ENCODE measurements around the gene SETBP1.

Gene SETBP1

GRCh38 chr18:44957025-44957424 lies 276.3 kb downstream of the SETBP1 start:
- DNase-seq (ENCODE audit: extremely low read depth in 1 of 2, low read depth in 1 of 2) = no peak

- no peak for DNase-seq (ENCODE audit: extremely low read depth in 1 of 2, low read depth in 1 of 2)
Observed at GRCh38 chr18:44957461-44957860, 276.8 kb downstream of the SETBP1 start.

- DNase-seq (ENCODE audit: extremely low read depth in 1 of 2, low read depth in 1 of 2) = no peak
Observed at GRCh38 chr18:44958040-44958439, 277.4 kb downstream of the SETBP1 start.

- no peak for DNase-seq (ENCODE audit: extremely low read depth in 1 of 2, low read depth in 1 of 2)
Observed at GRCh38 chr18:44958455-44958854, 277.8 kb downstream of the SETBP1 start.

GRCh38 chr18:44959013-44959412 lies 278.3 kb downstream of the SETBP1 start:
- no peak for DNase-seq (ENCODE audit: extremely low read depth in 1 of 2, low read depth in 1 of 2)

GRCh38 chr18:44960580-44960979 lies 279.9 kb downstream of the SETBP1 start:
- DNase-seq (ENCODE audit: extremely low read depth in 1 of 2, low read depth in 1 of 2) = no peak

GRCh38 chr18:44961288-44961995 lies 280.8 kb downstream of the SETBP1 start:
- DNase-seq (ENCODE audit: extremely low read depth in 1 of 2, low read depth in 1 of 2) = no peak

- no peak for DNase-seq (ENCODE audit: extremely low read depth in 1 of 2, low read depth in 1 of 2)
Observed at GRCh38 chr18:44967599-44967998, 286.9 kb downstream of the SETBP1 start.

- no peak for DNase-seq (ENCODE audit: extremely low read depth in 1 of 2, low read depth in 1 of 2)
Observed at GRCh38 chr18:44968336-44968735, 287.6 kb downstream of the SETBP1 start.

- no peak for DNase-seq (ENCODE audit: extremely low read depth in 1 of 2, low read depth in 1 of 2)
Observed at GRCh38 chr18:44969214-44969795, 288.6 kb downstream of the SETBP1 start.

- no peak for DNase-seq (ENCODE audit: extremely low read depth in 1 of 2, low read depth in 1 of 2)
Observed at GRCh38 chr18:44973282-44973681, 292.6 kb downstream of the SETBP1 start.

- no peak for DNase-seq (ENCODE audit: extremely low read depth in 1 of 2, low read depth in 1 of 2)
Observed at GRCh38 chr18:44974174-44974573, 293.5 kb downstream of the SETBP1 start.

GRCh38 chr18:44977856-44978255 lies 297.2 kb downstream of the SETBP1 start:
- DNase-seq (ENCODE audit: extremely low read depth in 1 of 2, low read depth in 1 of 2) = no peak

GRCh38 chr18:44979748-44980147 lies 299.1 kb downstream of the SETBP1 start:
- DNase-seq (ENCODE audit: extremely low read depth in 1 of 2, low read depth in 1 of 2) = no peak

- DNase-seq (ENCODE audit: extremely low read depth in 1 of 2, low read depth in 1 of 2) = no peak
Observed at GRCh38 chr18:44981121-44981520, 300.4 kb downstream of the SETBP1 start.

GRCh38 chr18:44986933-44987332 lies 306.2 kb downstream of the SETBP1 start:
- DNase-seq (ENCODE audit: extremely low read depth in 1 of 2, low read depth in 1 of 2) = no peak

GRCh38 chr18:44987371-44987770 lies 306.7 kb downstream of the SETBP1 start:
- DNase-seq (ENCODE audit: extremely low read depth in 1 of 2, low read depth in 1 of 2) = no peak

GRCh38 chr18:44988821-44989587 lies 308.3 kb downstream of the SETBP1 start:
- no peak for DNase-seq (ENCODE audit: extremely low read depth in 1 of 2, low read depth in 1 of 2)

GRCh38 chr18:44996261-44996660 lies 315.6 kb downstream of the SETBP1 start:
- DNase-seq (ENCODE audit: extremely low read depth in 1 of 2, low read depth in 1 of 2) = no peak

- no peak for DNase-seq (ENCODE audit: extremely low read depth in 1 of 2, low read depth in 1 of 2)
Observed at GRCh38 chr18:44997174-44997573, 316.5 kb downstream of the SETBP1 start.

GRCh38 chr18:44998360-44998759 lies 317.7 kb downstream of the SETBP1 start:
- no peak for DNase-seq (ENCODE audit: extremely low read depth in 1 of 2, low read depth in 1 of 2)

- no peak for DNase-seq (ENCODE audit: extremely low read depth in 1 of 2, low read depth in 1 of 2)
Observed at GRCh38 chr18:45004546-45005080, 323.9 kb downstream of the SETBP1 start.

All from stimulated activated CD8-positive, alpha-beta memory T cell treated with anti-CD3 and anti-CD28 coated beads, Interleukin-7, amount 100 ng/mL, for 48 hours (primary cell).